ENCODE results near the gene MAFG. TPM values are rescaled to one million over a fixed set of nuclear protein-coding genes. Genes with fewer than 3 reads are reported as not detected.
A peak's percentile ranks its signal among the peaks of the same experiment; 100 is the strongest.

Gene MAFG
- total and polyA plus RNA-seq, 2 of the 13 experiments (the other 11 are each of a cell fraction or from before 2014, with no cell fraction given): 14.5 to 20.0 TPM

GRCh38 chr17:81868674-81869220 lies 58.8 kb downstream of the MAFG start (continued):
- TF ChIP-seq ZNF326 (CRISPR knock-in tag; IDR thresholded peaks at IDR 0.05; ENCODE audit: borderline replicate concordance): peak; percentile 14; the same call in 1 of the 2 replicates
- TF ChIP-seq PHF5A (CRISPR knock-in tag; IDR thresholded peaks at IDR 0.05; ENCODE audit: low read depth, unreplicated experiment): no peak
- 0 out of 2 replicates have a peak, but pooled peaks have one; percentile 60 for TF ChIP-seq ZNF432 (CRISPR knock-in tag; IDR thresholded peaks at IDR 0.05; ENCODE audit: borderline replicate concordance)
- TF ChIP-seq JUN (CRISPR knock-in tag; IDR thresholded peaks at IDR 0.05): no peak
- no peak for TF ChIP-seq ZNF674 (CRISPR knock-in tag; IDR thresholded peaks at IDR 0.05; ENCODE audit: low read depth)
- TF ChIP-seq ZNF720 (CRISPR knock-in tag; IDR thresholded peaks at IDR 0.05): no peak
- TF ChIP-seq, protein P1, sequence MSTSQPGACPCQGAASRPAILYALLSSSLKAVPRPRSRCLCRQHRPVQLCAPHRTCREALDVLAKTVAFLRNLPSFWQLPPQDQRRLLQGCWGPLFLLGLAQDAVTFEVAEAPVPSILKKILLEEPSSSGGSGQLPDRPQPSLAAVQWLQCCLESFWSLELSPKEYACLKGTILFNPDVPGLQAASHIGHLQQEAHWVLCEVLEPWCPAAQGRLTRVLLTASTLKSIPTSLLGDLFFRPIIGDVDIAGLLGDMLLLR (CRISPR knock-in tag; IDR thresholded peaks at IDR 0.05): no peak
- no peak for TF ChIP-seq DNMT3B (CRISPR knock-in tag; conservative IDR thresholded peaks at IDR 0.05)
- TF ChIP-seq ARID2 (CRISPR knock-in tag; IDR thresholded peaks at IDR 0.05; ENCODE audit: borderline replicate concordance): no peak
- TF ChIP-seq ZNF530 (CRISPR knock-in tag; IDR thresholded peaks at IDR 0.05; ENCODE audit: low read depth): 0 out of 2 replicates have a peak, but pooled peaks have one; percentile 22
- no peak for TF ChIP-seq ZNF616 (CRISPR knock-in tag; IDR thresholded peaks at IDR 0.05; ENCODE audit: low read depth)
- TF ChIP-seq ZNF230 (CRISPR knock-in tag; IDR thresholded peaks at IDR 0.05): no peak
- TF ChIP-seq MATR3 (CRISPR knock-in tag; IDR thresholded peaks at IDR 0.05): no peak
- TF ChIP-seq CC2D1A (CRISPR knock-in tag; IDR thresholded peaks at IDR 0.05): no peak
- no peak for TF ChIP-seq ARNTL (CRISPR knock-in tag; IDR thresholded peaks at IDR 0.05)
- 0 out of 2 replicates have a peak, but pooled peaks have one; percentile 34 for TF ChIP-seq ZNF703 (CRISPR knock-in tag; IDR thresholded peaks at IDR 0.05; ENCODE audit: borderline replicate concordance)
- no peak for TF ChIP-seq ATF7-NPFF (CRISPR knock-in tag; IDR thresholded peaks at IDR 0.05; ENCODE audit: low read depth)
- TF ChIP-seq ZFP36L1 (CRISPR knock-in tag; IDR thresholded peaks at IDR 0.05): peak; percentile 71; the same call in 1 of the 2 replicates
- TF ChIP-seq MAF1 (CRISPR knock-in tag; IDR thresholded peaks at IDR 0.05; ENCODE audit: borderline replicate concordance): no peak
- TF ChIP-seq TBL1XR1 (IDR thresholded peaks at IDR 0.05; ENCODE audit: borderline replicate concordance, low read length, partially characterized antibody): no peak
- no peak for TF ChIP-seq ZKSCAN5 (CRISPR knock-in tag; IDR thresholded peaks at IDR 0.05)
- no peak for TF ChIP-seq HNRNPL (IDR thresholded peaks at IDR 0.05; ENCODE audit: low read depth, low read length)
- TF ChIP-seq ZBTB3 (CRISPR knock-in tag; IDR thresholded peaks at IDR 0.05; ENCODE audit: borderline replicate concordance, low read depth): no peak
- 0 out of 2 replicates have a peak, but pooled peaks have one; percentile 9 for TF ChIP-seq ZNF670 (CRISPR knock-in tag; IDR thresholded peaks at IDR 0.05; ENCODE audit: borderline replicate concordance)
- 0 out of 2 replicates have a peak, but pooled peaks have one; percentile 80 for TF ChIP-seq ZNF468 (CRISPR knock-in tag; IDR thresholded peaks at IDR 0.05)
- no peak for TF ChIP-seq ZSCAN29 (CRISPR knock-in tag; conservative IDR thresholded peaks at IDR 0.05)
- no peak for TF ChIP-seq ZNF782 (CRISPR knock-in tag; IDR thresholded peaks at IDR 0.05; ENCODE audit: borderline replicate concordance)
- no peak for TF ChIP-seq UBTF (CRISPR knock-in tag; IDR thresholded peaks at IDR 0.05)
- TF ChIP-seq HDAC2 (CRISPR knock-in tag; IDR thresholded peaks at IDR 0.05): no peak

Data from HepG2 (cell line).